T-cell (primary cell): Measurements from ENCODE around the gene UBE2S. TPM values are rescaled to one million over a fixed set of nuclear protein-coding genes. Genes with fewer than 3 reads are reported as not detected.

Experiments
- ATAC-seq, 4 experiments: fragments of 200-7000 bp in 3 of 4; fragments of 150-1000 bp in 1 of 4; cut with Tn5 transposase; replicated peaks in 1 of 4; 1 replicate in 3 of 4; 2 replicates in 1 of 4; pipeline ENCODE4 v1.10.0; 2021; ENCODE audit warnings: moderate library complexity in 3 of 4, mild to moderate bottlenecking in 2 of 4, moderate number of reproducible peaks in 1 of 4
- CTCF ChIA-PET, 2 donors: fragments of 300-600 bp; sonication (Branson Sonifier 250); formaldehyde crosslinking; loops; one replicate each; lab custom pipeline; 2022; ENCODE audit warnings: antibody characterized with exemption in 2 of 2; lab: Charles Lee
- POLR2A ChIA-PET, 2 donors: fragments of 300-600 bp; sonication (Branson Sonifier 250); formaldehyde crosslinking; loops; one replicate each; lab custom pipeline; 2022; ENCODE audit warnings: antibody characterized with exemption in 2 of 2; lab: Charles Lee
- DNase-seq, 35 experiments: peaks; one replicate each; pipeline versions ENCODE4 v3.0.0 to v3.0.0-alpha.2; 2013 to 2023
- H3K27ac ChIP-seq: one replicate; pipeline ENCODE4 v1.5.1; 2013; ENCODE audit warnings: low read length
- H3K27me3 ChIP-seq, 2 experiments: replicated peaks in 1 of 2; 1 replicate in 1 of 2; 2 replicates in 1 of 2; pipeline versions ENCODE4 v1.6.1 to v1.7.0; 2013; ENCODE audit warnings: low read length in 1 of 2, mixed read lengths in 1 of 2; ENCODE audit not compliant: control insufficient read depth in 2 of 2, insufficient read depth in 2 of 2; ENCODE audit errors: extremely low read depth in 1 of 2
- H3K36me3 ChIP-seq, 2 donors: 1 replicate in 1 of 2; 2 replicates in 1 of 2; pipeline versions ENCODE4 v1.6.1 to v1.7.0; 2013; ENCODE audit warnings: low read length in 1 of 2; ENCODE audit not compliant: control insufficient read depth in 2 of 2, insufficient read depth in 1 of 2; ENCODE audit errors: extremely low read depth in 1 of 2
- H3K4me1 ChIP-seq, 2 experiments: 1 replicate in 1 of 2; 2 replicates in 1 of 2; pipeline versions ENCODE4 v1.6.1 to v1.7.0; 2013; ENCODE audit warnings: low read length in 2 of 2, mixed read lengths in 1 of 2; ENCODE audit not compliant: insufficient read depth in 2 of 2, control insufficient read depth in 1 of 2; ENCODE audit errors: extremely low read depth in 1 of 2
- H3K4me3 ChIP-seq, 2 donors: 1 replicate in 1 of 2; 2 replicates in 1 of 2; pipeline versions ENCODE4 v1.5.1 to v1.7.0; 2013; ENCODE audit warnings: mild to moderate bottlenecking in 2 of 2, low read length in 1 of 2, moderate library complexity in 1 of 2; ENCODE audit not compliant: control insufficient read depth in 1 of 2; ENCODE audit errors: extremely low read depth in 1 of 2
- H3K9me3 ChIP-seq: 2 replicates; pipeline ENCODE4 v1.7.0; 2013
- H3K27ac Mint-ChIP-seq, 2 donors: one replicate each; pipeline ENCODE4 v1.8.0; 2020 to 2021; ENCODE audit warnings: mild to moderate bottlenecking in 2 of 2, mixed read lengths in 2 of 2
- H3K27me3 Mint-ChIP-seq, 2 donors: one replicate each; pipeline ENCODE4 v1.8.0; 2021 to 2022; ENCODE audit warnings: mixed read lengths in 2 of 2
- H3K36me3 Mint-ChIP-seq: one replicate; pipeline ENCODE4 v1.8.0; 2021; ENCODE audit warnings: mixed read lengths
- H3K4me1 Mint-ChIP-seq, 3 donors: one replicate each; pipeline ENCODE4 v1.8.0; 2020 to 2022; ENCODE audit warnings: mixed read lengths in 3 of 3, mild to moderate bottlenecking in 1 of 3
- H3K4me3 Mint-ChIP-seq, 3 donors: one replicate each; pipeline ENCODE4 v1.8.0; 2020 to 2022; ENCODE audit warnings: mild to moderate bottlenecking in 3 of 3, mixed read lengths in 3 of 3, moderate library complexity in 3 of 3
- H3K9me3 Mint-ChIP-seq, 3 donors: one replicate each; pipeline ENCODE4 v1.8.0; 2020 to 2022; ENCODE audit warnings: mixed read lengths in 3 of 3
- WGBS: methylation state at CpG from one replicate; pipeline ENCODE4 v1.1.5; 2013; ENCODE audit warnings: missing lambda C conversion rate; ENCODE audit not compliant: insufficient coverage; 5-methylcytosine and 5-hydroxymethylcytosine counted together
- total RNA-seq, 35 experiments: library from RNA in 6 of 35; stranded (reverse) in 6 of 35; fragments of 120-200 nt in 1 of 35; gene quantifications; one replicate each; pipeline versions ENCODE4 v1.2.1 to v1.2.4 and lab custom pipeline; 2013 to 2026

Gene UBE2S
- total RNA-seq, 5 donors from 2014 or later (not counting 1 experiment from before 2014, with no cell fraction given): 27.5 to 75.2 (median 35.1) TPM

DNA sequence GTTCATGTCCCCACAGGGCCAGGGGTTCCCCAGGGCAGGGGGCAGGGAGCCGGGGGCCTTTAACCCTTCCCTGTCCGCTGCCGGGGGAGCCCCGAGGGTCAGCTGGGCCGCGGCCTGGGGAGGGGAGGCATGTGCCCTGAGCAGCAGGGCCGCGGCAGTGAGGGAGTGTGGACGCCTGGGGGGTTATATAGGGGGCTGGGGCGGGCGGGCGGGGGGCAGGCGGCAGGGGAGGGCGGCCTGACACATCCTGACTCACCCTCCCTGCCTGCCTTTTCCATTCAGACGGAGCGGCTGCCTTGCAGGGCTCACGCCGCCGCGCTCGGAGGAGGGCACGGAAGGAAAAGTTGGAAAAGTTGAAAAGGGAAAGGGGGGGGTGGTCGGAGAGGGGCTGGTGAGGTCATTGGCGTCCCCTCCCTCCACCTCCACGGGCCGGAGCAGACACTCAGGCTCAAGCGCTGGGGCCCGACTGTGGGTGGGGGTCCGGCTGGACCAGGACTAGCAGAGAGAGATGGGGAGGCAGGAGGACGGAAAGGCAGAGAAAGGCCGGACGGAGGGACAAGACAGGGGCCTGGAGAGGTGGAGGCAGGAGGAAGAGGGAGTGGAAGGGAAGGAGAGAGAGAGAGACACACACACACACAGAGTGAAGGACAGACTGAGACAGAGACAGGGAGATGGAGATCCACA lies 37.1 kb downstream of the UBE2S start, which contains the start of gene IL11:
IL11 (minus strand) TSS at position 159 of the 684 bp plus-strand sequence; CDS start at position 6, 153 bp downstream.
- WGBS: 10% methylated on average over 2 of the region's 32 CpGs
- POLR2A ChIA-PET: no interaction called here
- H3K4me3 ChIP-seq: peak within 1 kb of the TSS; percentile 17 to 56
- peak within 1 kb of the TSS in 1 of 2 donors; percentile 39 for H3K27ac Mint-ChIP-seq
- peak within 1 kb of the TSS; percentile 59 to 81 (median 65) for H3K4me3 Mint-ChIP-seq
- peaks cover 9 to 16% (median 14%) of the 10 kb centered on the region in 3 donors for H3K4me1 Mint-ChIP-seq
- DNase-seq: no peak
- H3K4me1 ChIP-seq: peaks cover 0 to 18% of the 10 kb centered on the region in 2 experiments
- no peak for ATAC-seq
- no peak within 1 kb of the TSS for H3K27ac ChIP-seq
- H3K36me3 Mint-ChIP-seq: no peaks in the 10 kb centered on the region
- H3K27me3 Mint-ChIP-seq: peaks cover 27 to 47% of the 10 kb centered on the region in 2 donors
- peaks cover 4 to 94% of the 10 kb centered on the region in 2 experiments for H3K27me3 ChIP-seq
- H3K36me3 ChIP-seq: no peaks in the 10 kb centered on the region
- H3K9me3 Mint-ChIP-seq: no peaks in the 10 kb centered on the region
- no peaks in the 10 kb centered on the region for H3K9me3 ChIP-seq
- CTCF ChIA-PET: no interaction called here

DNA sequence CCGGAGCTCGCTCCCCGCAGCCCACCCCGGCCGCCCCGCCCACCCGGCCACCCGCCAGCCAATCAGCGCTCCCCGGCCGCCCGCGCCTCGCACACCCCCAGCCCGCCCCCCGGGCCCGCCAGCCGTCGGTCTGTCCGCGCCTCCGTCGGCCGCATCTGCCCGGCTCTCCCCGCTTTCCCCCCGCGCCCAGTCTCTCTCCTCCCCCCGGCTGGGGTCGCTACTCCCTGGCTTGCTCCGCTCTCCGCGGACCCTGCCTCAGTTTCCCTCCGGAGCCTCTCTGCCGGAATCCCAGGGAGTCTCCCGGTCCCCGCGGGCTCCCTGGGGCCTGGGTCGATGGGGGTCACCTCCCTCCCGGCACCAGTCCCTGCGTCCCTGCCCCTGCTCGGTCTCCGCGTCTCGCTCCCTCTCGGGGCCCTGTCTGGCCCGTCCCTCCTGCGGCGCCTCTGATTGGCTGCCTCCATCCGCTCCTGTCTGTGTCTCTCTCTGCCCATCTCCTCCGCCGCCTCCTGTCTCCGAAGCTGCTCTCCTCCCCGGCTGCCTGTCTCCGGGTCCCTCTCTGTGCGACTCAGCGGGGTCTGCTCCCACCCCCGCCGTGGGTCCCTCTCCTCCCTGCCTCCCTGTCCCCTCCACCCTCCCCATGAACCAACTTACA lies 37.8 kb downstream of the UBE2S start:
- peak; percentile 59 to 72 (median 70) for ATAC-seq
- ChIA-PET POLR2A (no interaction called here), CTCF (no interaction called here)
- no peaks in the 10 kb centered on the region for H3K36me3 Mint-ChIP-seq
- Histone ChIP-seq H3K4me3 (peak overlapping the region; percentile 17 to 56), H3K36me3 (no peaks in the 10 kb centered on the region), H3K27me3 (peaks cover 4 to 91% of the 10 kb centered on the region in 2 experiments), H3K27ac (no peak overlapping the region), H3K9me3 (no peaks in the 10 kb centered on the region), H3K4me1 (peaks cover 0 to 18% of the 10 kb centered on the region in 2 experiments)
- no peaks in the 10 kb centered on the region for H3K9me3 Mint-ChIP-seq
- 2% methylated on average over 45 of the region's 59 CpGs for WGBS
- peaks cover 27 to 45% of the 10 kb centered on the region in 2 donors for H3K27me3 Mint-ChIP-seq
- H3K4me1 Mint-ChIP-seq: peaks cover 9 to 16% (median 14%) of the 10 kb centered on the region in 3 donors
- peak overlapping the region; percentile 59 to 81 (median 65) for H3K4me3 Mint-ChIP-seq
- peak overlapping the region in 1 of 2 donors; percentile 39 for H3K27ac Mint-ChIP-seq
- peak in 10 of 35 experiments; percentile 18 to 50 (median 31) for DNase-seq

DNA sequence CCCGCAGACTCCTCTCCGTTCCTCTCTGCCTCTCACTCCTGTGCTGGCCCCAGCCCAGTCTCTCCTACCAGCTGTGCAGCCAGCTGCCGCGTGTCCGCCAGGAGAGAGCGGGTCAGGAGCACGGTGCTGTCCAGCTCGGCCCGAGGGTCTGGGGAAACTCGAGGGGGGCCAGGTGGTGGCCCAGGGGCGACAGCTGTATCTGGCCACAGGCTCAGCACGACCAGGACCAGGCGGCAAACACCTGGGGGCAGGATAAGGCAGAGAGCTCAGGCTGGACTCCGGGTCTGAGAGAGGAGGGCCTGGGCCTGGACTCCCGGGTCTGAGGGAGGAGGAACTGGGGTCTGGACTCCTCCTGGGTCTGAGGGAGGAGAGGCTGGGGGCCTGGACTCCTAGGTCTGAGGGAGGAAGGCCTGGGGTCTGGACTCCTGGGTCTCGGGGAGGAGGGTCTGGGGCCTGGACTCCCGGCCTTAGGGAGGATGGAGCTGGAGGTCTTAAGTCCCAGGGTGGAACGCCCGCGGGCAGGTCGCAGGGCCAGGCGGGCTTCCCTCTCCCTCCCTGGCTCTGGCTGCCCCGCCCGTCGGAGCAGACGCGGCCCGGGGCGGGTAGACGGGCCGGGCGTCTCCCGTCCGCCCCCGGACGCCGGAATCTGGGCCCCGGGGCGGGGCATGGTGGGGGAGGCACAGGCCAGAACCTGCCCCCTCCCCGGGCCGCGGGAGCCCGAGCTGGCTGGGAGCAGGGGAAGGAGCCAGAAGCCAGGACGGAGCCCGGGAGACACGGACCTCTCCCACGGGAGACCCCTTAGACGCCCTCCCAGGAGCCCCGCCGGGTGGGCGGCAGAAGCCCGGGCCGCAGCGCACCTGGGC lies 38.7 kb downstream of the UBE2S start:
- Mint-ChIP-seq H3K27me3 (peaks cover 26 to 44% of the 10 kb centered on the region in 2 donors), H3K36me3 (no peaks in the 10 kb centered on the region), H3K4me1 (peaks cover 9 to 16% (median 14%) of the 10 kb centered on the region in 3 donors), H3K9me3 (no peaks in the 10 kb centered on the region), H3K4me3 (peak overlapping the region in 1 of 3 donors; percentile 46), H3K27ac (no peak overlapping the region)
- POLR2A ChIA-PET: interaction anchor here in 1 of 2 donors (0.6 kb wide), 1 partner anchor 36 kb away, joined by 3 read pairs; no protein-coding TSS in a partner anchor
- no peaks in the 10 kb centered on the region for H3K9me3 ChIP-seq
- ATAC-seq (peak in 3 of 4 experiments; percentile 31 to 54 (median 37)), DNase-seq (no peak)
- H3K27ac ChIP-seq: no peak overlapping the region
- no peaks in the 10 kb centered on the region for H3K36me3 ChIP-seq
- CTCF ChIA-PET: interaction anchor here in 1 of 2 donors (0.6 kb wide), 1 partner anchor 93 kb away, joined by 3 read pairs; no protein-coding TSS in a partner anchor
- 18% methylated on average over 45 of the region's 54 CpGs for WGBS
- H3K27me3 ChIP-seq: peaks cover 4 to 82% of the 10 kb centered on the region in 2 experiments
- H3K4me3 ChIP-seq: no peak overlapping the region
- H3K4me1 ChIP-seq: peaks cover 0 to 18% of the 10 kb centered on the region in 2 experiments

DNA sequence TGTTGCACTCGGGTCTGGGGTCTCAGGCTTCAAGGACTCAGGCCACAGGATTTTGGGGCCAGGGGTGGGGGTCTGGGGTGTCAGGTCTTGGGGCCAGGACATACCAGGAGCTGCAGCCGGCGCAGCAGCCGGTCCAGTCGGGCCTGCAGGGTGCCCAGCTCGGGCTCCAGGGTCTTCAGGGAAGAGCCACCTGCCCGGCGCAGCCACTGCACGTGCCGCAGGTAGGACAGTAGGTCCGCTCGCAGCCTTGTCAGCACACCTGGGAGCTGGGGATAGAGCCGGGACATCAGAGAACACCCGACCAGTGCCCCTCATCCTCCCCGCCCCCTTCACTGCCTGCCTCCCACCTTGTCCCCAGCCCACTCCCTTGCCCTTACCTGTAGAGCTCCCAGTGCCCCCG lies 39.5 kb downstream of the UBE2S start:
- 91% methylated on average over 10 of the region's 16 CpGs for WGBS
- H3K27me3 ChIP-seq: peaks cover 4 to 75% of the 10 kb centered on the region in 2 experiments
- no peaks in the 10 kb centered on the region for H3K9me3 Mint-ChIP-seq
- ChIA-PET POLR2A (interaction anchor here in 1 of 2 donors (0.6 kb wide), 1 partner anchor 35 kb away, joined by 3 read pairs; no protein-coding TSS in a partner anchor), CTCF (interaction anchor here in 1 of 2 donors (0.6 kb wide), 1 partner anchor 92 kb away, joined by 3 read pairs; no protein-coding TSS in a partner anchor)
- H3K27ac ChIP-seq: no peak overlapping the region
- no peak overlapping the region for H3K27ac Mint-ChIP-seq
- H3K4me1 Mint-ChIP-seq: peaks cover 6 to 14% (median 12%) of the 10 kb centered on the region in 3 donors
- H3K4me3 ChIP-seq: no peak overlapping the region
- H3K4me1 ChIP-seq: peaks cover 0 to 18% of the 10 kb centered on the region in 2 experiments
- DNase-seq: no peak
- no peaks in the 10 kb centered on the region for H3K9me3 ChIP-seq
- H3K36me3 Mint-ChIP-seq: no peaks in the 10 kb centered on the region
- no peak for ATAC-seq
- H3K36me3 ChIP-seq: no peaks in the 10 kb centered on the region
- peak overlapping the region in 1 of 3 donors; percentile 46 for H3K4me3 Mint-ChIP-seq
- peaks cover 21 to 39% of the 10 kb centered on the region in 2 donors for H3K27me3 Mint-ChIP-seq

DNA sequence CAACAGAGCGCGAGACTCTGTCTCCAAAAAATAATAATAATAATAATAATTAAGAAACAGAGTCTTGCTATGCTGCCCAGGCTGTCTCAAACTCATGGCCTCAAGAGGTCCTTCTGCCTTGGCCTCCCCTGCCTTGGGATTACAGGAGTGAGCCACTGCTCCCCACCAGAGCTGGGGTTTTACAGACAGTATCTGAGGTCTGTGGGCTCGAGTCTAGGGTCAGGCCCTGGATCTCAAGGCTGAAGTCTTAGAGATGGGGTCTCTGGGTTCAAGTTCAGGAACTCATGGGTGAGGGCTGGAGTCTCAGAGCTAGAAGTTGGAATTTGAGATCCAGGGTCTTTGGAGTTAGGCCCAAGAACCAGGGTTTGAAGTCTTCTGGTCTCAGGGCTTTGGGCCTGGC lies 40.8 kb downstream of the UBE2S start:
- ChIA-PET POLR2A (interaction anchor here in 1 of 2 donors (0.5 kb wide), 1 partner anchor 80 kb away, joined by 3 read pairs; no protein-coding TSS in a partner anchor), CTCF (no interaction called here)
- no peak overlapping the region for H3K4me3 ChIP-seq
- Mint-ChIP-seq H3K9me3 (no peaks in the 10 kb centered on the region), H3K36me3 (no peaks in the 10 kb centered on the region), H3K27me3 (peaks cover 16 to 31% of the 10 kb centered on the region in 2 donors), H3K27ac (no peak overlapping the region), H3K4me3 (peak overlapping the region in 1 of 3 donors; percentile 9), H3K4me1 (peaks cover 4 to 14% (median 10%) of the 10 kb centered on the region in 3 donors)
- ATAC-seq: no peak
- peaks cover 0 to 18% of the 10 kb centered on the region in 2 experiments for H3K4me1 ChIP-seq
- H3K9me3 ChIP-seq: no peaks in the 10 kb centered on the region
- no peaks in the 10 kb centered on the region for H3K36me3 ChIP-seq
- no peak for DNase-seq
- 50% methylated on average over 1 of the region's 3 CpGs for WGBS
- H3K27ac ChIP-seq: no peak overlapping the region
- H3K27me3 ChIP-seq: peaks cover 0 to 71% of the 10 kb centered on the region in 2 experiments
